ENCODE results near the gene SLC16A9. TPM values are rescaled to one million over a fixed set of nuclear protein-coding genes. Genes with fewer than 3 reads are reported as not detected.

The SLC16A9 gene
- total and polyA plus RNA-seq, 2 donors (not counting 3 experiments of a cell fraction or from before 2014, with no cell fraction given), result 0.35 TPM; not detected in 1

GRCh38 chr10:59607970-59608369 is 101.7 kb downstream of the SLC16A9 start:
- Histone ChIP-seq H3K27me3 (ENCODE audit: control insufficient read depth in 2 of 2, insufficient read depth in 2 of 2, low read length in 2 of 2) (no peaks in the 10 kb centered on the region), H3K36me3 (ENCODE audit: control insufficient read depth in 2 of 2, extremely low read depth in 1 of 2, insufficient read depth in 2 of 2, low read length in 2 of 2) (no peaks in the 10 kb centered on the region), H4K20me1 (replicated peaks; ENCODE audit: control insufficient read depth, extremely low read depth, insufficient read depth, low read length) (no peaks in the 10 kb centered on the region), H3K9me3 (replicated peaks; ENCODE audit: control insufficient read depth, insufficient read depth, low read length) (no peaks in the 10 kb centered on the region), H3K4me3 (replicated peaks in 1 of 3; ENCODE audit: insufficient read depth in 1 of 3, low read depth in 1 of 3, low read length in 3 of 3) (no peak overlapping the region), H3K4me2 (ENCODE audit: insufficient read depth, low read length) (no peak overlapping the region), H3K4me1 (ENCODE audit: control insufficient read depth, extremely low read depth, insufficient read depth, low read length) (no peaks in the 10 kb centered on the region), H2AFZ (ENCODE audit: low read depth, low read length) (no peak overlapping the region), H3K27ac (ENCODE audit: insufficient read depth, low read depth, low read length) (no peak overlapping the region), H3K79me2 (ENCODE audit: control insufficient read depth, insufficient read depth, low read length) (no peaks in the 10 kb centered on the region), H3K9me1 (replicated peaks; ENCODE audit: control insufficient read depth, extremely low read depth, insufficient read depth, low read length) (no peaks in the 10 kb centered on the region), H3K9ac (replicated peaks; ENCODE audit: extremely low read depth, insufficient read depth, low read length) (no peak overlapping the region)
- POLR2A ChIA-PET, result no interaction called here
- intact Hi-C loops (cut with micrococcal nuclease) (no loop called here), dilution Hi-C loops (cut with MboI; ENCODE audit: extremely low pct_ligation_motif_present, low sequenced_read_pairs) (no loop called here)
- FAIRE-seq, result no peak
- DNase-seq (ENCODE audit: low read depth, low spot score), result no peak
- CTCF ChIA-PET, result no interaction called here
- no TSS peak for BruUV-seq (replicated peaks)
- TF ChIP-seq JUN (IDR thresholded peaks at IDR 0.05; ENCODE audit: borderline replicate concordance, insufficient read depth, insufficient read length, low read depth), result no peak
- TF ChIP-seq MAX (IDR thresholded peaks at IDR 0.05; ENCODE audit: insufficient read depth, insufficient read length), result no peak
- TF ChIP-seq POLR2A (IDR thresholded peaks at IDR 0.05; ENCODE audit: low read depth, low read length), result no peak
- no peak for TF ChIP-seq POLR2AphosphoS5 (IDR thresholded peaks at IDR 0.05; ENCODE audit: insufficient read depth, low read depth, low read length)
- TF ChIP-seq FOS (IDR thresholded peaks at IDR 0.05; ENCODE audit: borderline replicate concordance, insufficient read depth, low read length), result no peak
- TF ChIP-seq GATA2 (IDR thresholded peaks at IDR 0.05; ENCODE audit: insufficient read depth, insufficient read length, low read depth, low read length), result no peak
- TF ChIP-seq CTCF (IDR thresholded peaks at IDR 0.05; ENCODE audit: extremely low read depth in 1 of 2, insufficient read depth in 1 of 2, low read depth in 1 of 2, low read length in 2 of 2), result no peak
- no peak for TF ChIP-seq EZH2 (IDR thresholded peaks at IDR 0.05; ENCODE audit: borderline replicate concordance, low read depth, low read length, severe bottlenecking)
- TF ChIP-seq MYC (IDR thresholded peaks at IDR 0.05; ENCODE audit: low read depth, low read length), result no peak

All from endothelial cell of umbilical vein (primary cell).